ENCODE results near the gene SARDH. TPM values are rescaled to one million over a fixed set of nuclear protein-coding genes. Genes with fewer than 3 reads are reported as not detected.

SARDH gene
- total RNA-seq, 1 donor from 2014 or later, result 1.2 TPM

GRCh38 chr9:133621725-133622267 lies 116.4 kb downstream of the SARDH start:
- Mint-ChIP-seq H3K36me3 (ENCODE audit: low read depth) (peaks cover 5% of the 10 kb centered on the region), H3K27me3 (ENCODE audit: low read depth) (peaks cover 75% of the 10 kb centered on the region), H3K9me3 (ENCODE audit: low read depth) (peaks cover 17% of the 10 kb centered on the region), H3K4me1 (ENCODE audit: low read depth) (no peaks in the 10 kb centered on the region), H3K4me3 (ENCODE audit: unreplicated experiment) (no peak overlapping the region), H3K27ac (ENCODE audit: unreplicated experiment) (no peak overlapping the region)
- DNase-seq (ENCODE audit: low spot score), result no peak
- no peak for TF ChIP-seq CTCF (IDR thresholded peaks at IDR 0.05)

GRCh38 chr9:133619791-133620190 lies 118.4 kb downstream of the SARDH start:
- H3K4me1 Mint-ChIP-seq (ENCODE audit: low read depth), result no peaks in the 10 kb centered on the region
- H3K9me3 Mint-ChIP-seq (ENCODE audit: low read depth), result peaks cover 2% of the 10 kb centered on the region
- DNase-seq (ENCODE audit: low spot score), result no peak
- H3K27me3 Mint-ChIP-seq (ENCODE audit: low read depth), result peaks cover 75% of the 10 kb centered on the region
- no peak for TF ChIP-seq CTCF (IDR thresholded peaks at IDR 0.05)
- peaks cover 2% of the 10 kb centered on the region for H3K36me3 Mint-ChIP-seq (ENCODE audit: low read depth)
- H3K4me3 Mint-ChIP-seq (ENCODE audit: unreplicated experiment), result no peak overlapping the region
- no peak overlapping the region for H3K27ac Mint-ChIP-seq (ENCODE audit: unreplicated experiment)

GRCh38 chr9:133618726-133619125 lies 119.4 kb downstream of the SARDH start:
- H3K27me3 Mint-ChIP-seq (ENCODE audit: low read depth), result peaks cover 76% of the 10 kb centered on the region
- no peak for TF ChIP-seq CTCF (IDR thresholded peaks at IDR 0.05)
- no peak overlapping the region for H3K4me3 Mint-ChIP-seq (ENCODE audit: unreplicated experiment)
- no peaks in the 10 kb centered on the region for H3K4me1 Mint-ChIP-seq (ENCODE audit: low read depth)
- H3K36me3 Mint-ChIP-seq (ENCODE audit: low read depth), result peaks cover 2% of the 10 kb centered on the region
- H3K27ac Mint-ChIP-seq (ENCODE audit: unreplicated experiment), result no peak overlapping the region
- no peaks in the 10 kb centered on the region for H3K9me3 Mint-ChIP-seq (ENCODE audit: low read depth)
- DNase-seq (ENCODE audit: low spot score), result no peak

GRCh38 chr9:133616643-133617405 lies 121.3 kb downstream of the SARDH start:
- Mint-ChIP-seq H3K4me3 (ENCODE audit: unreplicated experiment) (no peak overlapping the region), H3K9me3 (ENCODE audit: low read depth) (no peaks in the 10 kb centered on the region), H3K36me3 (ENCODE audit: low read depth) (peaks cover 2% of the 10 kb centered on the region), H3K4me1 (ENCODE audit: low read depth) (no peaks in the 10 kb centered on the region), H3K27ac (ENCODE audit: unreplicated experiment) (no peak overlapping the region), H3K27me3 (ENCODE audit: low read depth) (peaks cover 75% of the 10 kb centered on the region)
- no peak for DNase-seq (ENCODE audit: low spot score)
- TF ChIP-seq CTCF (IDR thresholded peaks at IDR 0.05), result no peak

- H3K4me3 Mint-ChIP-seq (ENCODE audit: unreplicated experiment), result no peak overlapping the region
- no peaks in the 10 kb centered on the region for H3K36me3 Mint-ChIP-seq (ENCODE audit: low read depth)
- no peak for TF ChIP-seq CTCF (IDR thresholded peaks at IDR 0.05)
- no peak overlapping the region for H3K27ac Mint-ChIP-seq (ENCODE audit: unreplicated experiment)
- peaks cover 77% of the 10 kb centered on the region for H3K27me3 Mint-ChIP-seq (ENCODE audit: low read depth)
- H3K9me3 Mint-ChIP-seq (ENCODE audit: low read depth), result no peaks in the 10 kb centered on the region
- H3K4me1 Mint-ChIP-seq (ENCODE audit: low read depth), result no peaks in the 10 kb centered on the region
- DNase-seq (ENCODE audit: low spot score), result no peak
These were observed 122.5 kb downstream of the SARDH start for GRCh38 chr9:133615606-133616188.

Data from chondrocyte (in vitro differentiated cells).